NCI-H146 treated with DMSO at 0.1 percent for 48 hours (cell line): ENCODE results near the gene ARID4B.
"Not testable (repeated sequence)": the region's sequence is repeated elsewhere in the genome, so short reads cannot be mapped to it uniquely, and the experiment has no call there.

Experiments
- DNase-seq: peaks from one replicate; lab custom pipeline; 2025; ENCODE audit not compliant: unreplicated experiment; lab: John Stamatoyannopoulos, UW

The ARID4B gene

DNA sequence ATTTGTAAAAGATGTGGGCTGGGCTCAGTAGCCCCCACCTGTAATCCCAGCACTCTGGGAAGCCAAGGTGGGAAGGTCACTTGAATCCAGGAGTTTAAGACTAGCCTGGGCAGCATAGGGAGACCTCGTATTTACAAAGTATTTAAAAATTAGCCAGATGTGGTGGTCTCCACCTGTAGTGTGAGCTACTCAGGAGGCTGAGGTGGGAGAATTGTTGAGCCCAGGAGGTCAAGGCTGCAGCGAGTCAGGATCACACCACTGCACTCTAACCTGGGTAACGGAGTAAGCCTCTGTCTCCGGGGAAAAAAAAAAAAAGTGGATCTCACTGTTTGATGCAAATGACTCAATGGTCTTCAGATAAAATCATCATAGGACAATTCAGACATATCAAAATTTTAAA, 89.4 kb downstream of the ARID4B start:
- no peak for DNase-seq

DNA sequence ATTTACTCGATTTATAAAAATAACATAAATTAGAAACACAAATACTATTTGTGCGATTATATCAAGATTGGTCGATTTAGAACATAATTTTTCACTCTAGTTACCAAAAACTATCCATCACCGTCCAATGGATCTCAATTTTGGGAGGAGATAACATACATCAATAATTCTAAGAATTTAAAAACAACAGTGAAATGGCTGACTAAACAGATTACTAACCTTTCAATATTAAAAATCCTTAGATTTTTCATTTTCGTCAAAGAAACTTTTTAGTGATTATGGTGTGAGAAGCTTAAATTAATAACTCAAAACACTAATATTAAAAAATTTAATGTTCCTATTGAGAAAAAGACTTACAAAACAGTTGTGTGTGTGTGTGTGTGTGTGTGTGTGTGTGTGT, 91.9 kb downstream of the ARID4B start:
- no peak for DNase-seq

DNA sequence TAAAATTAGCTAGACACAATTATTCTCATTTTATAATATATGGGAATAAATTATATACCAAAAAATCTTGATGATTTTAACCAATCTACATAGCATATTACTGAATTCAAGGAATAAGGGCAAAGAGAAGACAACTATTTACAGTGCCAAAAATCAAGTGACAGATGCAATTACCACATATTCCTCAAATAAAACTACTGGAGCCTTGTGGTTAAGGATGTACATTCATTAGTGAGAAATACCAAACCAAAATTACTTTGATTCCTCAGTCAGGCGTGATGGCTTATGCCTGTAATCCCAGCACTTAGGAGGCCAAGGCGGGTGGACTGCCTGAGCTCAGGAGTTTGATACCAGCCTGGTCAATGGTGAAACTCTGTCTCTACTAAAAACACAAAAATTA, 98.1 kb downstream of the ARID4B start:
- no peak for DNase-seq

DNA sequence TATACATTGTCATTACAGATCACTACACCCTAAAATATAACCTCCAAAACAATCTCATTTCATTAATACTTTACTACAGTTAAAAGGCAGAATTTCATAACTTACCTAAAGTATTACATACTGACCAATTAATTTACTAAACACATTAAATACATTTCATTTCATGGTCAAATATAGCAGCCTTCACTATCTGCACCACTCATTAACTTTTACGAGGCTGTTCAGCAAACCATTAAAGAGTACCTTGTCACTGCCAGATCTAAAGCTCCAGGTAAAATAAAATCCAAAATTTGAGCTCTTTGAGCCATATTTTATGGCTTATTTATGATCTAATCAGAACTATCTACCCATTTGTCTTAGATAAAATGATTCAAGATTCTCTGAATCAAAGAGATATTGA, 100.6 kb downstream of the ARID4B start:
- no peak for DNase-seq

DNA sequence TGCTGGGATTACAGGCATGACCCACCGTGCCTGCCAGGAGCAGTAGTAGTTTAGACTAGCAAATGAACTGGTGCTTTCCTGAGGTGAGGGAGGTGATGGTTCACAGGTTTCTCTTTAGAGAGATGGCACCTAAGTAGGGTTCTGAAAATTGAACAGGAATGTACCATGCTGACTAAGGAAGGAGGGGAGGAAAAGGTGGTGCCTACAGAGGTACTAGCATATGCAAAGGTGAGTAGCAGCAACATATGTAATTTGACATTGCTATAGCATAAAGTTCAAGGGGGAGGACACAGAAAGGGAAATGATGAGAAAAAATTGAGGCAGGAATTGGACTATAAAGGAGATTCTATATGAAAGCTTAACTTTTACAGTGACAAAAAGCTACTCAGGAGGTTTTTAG, 101.0 kb downstream of the ARID4B start:
- DNase-seq: no peak

DNA sequence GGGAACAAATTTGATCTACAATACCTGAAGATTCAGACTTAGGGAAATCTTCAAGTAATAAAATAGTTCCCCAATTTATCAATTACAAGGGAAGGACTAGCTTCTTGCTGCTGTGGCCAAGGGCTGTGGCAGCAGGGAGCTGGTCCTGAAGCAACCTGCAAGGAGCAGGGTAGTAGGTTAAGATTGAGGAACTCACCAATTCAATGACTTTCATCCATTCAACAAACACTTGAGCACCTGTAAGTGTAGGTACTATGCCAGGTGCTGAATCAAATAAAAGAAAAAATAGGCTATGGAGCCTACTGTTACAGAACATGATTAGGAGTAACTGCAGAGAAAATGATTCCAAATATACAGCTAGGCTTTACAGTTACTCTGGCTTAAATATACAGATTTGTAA, 102.7 kb downstream of the ARID4B start:
- DNase-seq: no peak

DNA sequence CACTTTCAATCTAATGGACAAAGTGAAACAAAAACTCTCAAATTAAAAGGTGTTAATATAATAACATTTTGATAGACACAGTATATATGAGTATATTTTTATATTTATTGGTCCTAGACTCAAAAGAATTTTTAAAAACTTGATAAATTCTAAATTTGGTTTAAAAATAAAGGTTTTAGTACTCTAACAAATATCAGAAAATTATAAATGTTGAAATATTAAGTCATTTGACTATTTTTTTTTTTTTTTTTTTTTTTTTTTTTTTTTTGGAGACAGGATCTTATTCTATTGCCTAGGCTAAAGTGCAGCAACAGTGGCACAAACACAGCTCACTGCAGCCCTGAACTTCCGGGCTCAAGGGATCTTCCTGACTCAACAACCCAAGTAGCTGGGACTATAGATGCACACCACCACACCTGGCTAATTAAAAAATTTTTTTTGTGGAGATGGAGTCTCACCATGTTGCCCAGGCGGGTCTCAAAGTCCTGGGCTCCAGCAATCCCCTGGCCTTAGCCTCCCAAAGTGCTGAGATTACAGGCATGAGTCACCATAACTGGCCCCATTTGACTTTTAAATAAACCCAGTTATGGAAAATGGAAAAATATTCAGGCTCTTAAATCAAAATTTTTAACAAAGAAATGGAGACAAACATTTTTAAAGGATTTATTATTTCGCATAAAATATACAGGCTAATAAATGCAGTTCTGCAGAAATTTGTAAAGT, 106.2 kb downstream of the ARID4B start:
- DNase-seq: no peak

DNA sequence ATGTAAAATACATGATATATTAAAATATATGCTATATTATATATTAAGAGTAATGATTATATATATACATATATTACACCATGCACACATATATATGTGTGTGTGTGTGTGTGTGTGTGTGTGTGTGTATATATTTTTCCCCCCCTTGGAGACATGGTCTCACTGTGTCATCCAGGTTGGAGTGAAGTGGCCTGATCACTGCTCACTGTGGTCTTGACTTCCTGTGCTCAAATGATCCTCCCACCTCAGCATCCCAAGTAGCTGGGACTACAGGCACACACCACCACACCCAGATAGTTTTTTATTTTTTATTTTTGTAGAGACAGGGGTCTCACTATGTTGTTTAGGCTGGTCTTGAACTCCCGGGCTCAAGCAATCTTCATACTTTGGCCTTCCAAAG, 112.5 kb downstream of the ARID4B start:
- DNase-seq: no peak

DNA sequence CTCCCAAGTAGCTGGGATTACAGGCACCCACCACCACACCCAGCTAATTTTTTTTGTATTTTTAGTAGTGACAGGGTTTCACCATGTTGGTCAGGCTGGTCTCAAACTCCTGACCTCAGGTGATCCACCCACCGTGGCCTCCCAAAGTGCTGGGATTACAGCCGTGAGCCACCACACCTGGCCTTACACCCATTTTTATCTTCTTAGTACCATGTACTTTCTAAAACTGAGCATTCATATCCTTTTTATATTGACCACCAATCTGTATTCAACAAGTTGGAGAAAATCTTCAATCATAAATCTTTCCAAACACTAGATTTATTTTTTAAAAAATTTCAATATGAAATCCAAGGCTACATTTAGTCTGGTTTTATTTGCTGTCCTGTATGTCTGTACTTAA, 113.0 kb downstream of the ARID4B start:
- DNase-seq: not testable (repeated sequence)

DNA sequence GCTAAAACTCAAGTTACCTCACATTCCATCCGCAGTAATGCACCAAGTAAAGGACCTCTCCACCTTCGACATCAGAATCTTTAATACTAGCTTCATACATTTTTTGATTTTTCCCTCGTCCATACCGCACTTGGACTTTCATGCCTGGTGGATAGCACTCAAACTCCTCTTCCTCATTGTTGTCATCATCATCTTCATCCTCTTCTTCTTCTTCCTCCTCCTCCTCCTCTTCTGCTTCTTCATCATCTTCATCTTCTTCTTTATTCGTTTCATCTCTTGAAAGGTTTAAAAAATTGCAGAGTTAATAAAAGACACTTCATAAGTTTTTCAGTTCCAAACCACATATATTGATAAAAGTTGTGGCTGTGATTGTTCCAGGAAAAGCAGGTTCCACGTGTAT, 114.2 kb downstream of the ARID4B start:
- DNase-seq: no peak

DNA sequence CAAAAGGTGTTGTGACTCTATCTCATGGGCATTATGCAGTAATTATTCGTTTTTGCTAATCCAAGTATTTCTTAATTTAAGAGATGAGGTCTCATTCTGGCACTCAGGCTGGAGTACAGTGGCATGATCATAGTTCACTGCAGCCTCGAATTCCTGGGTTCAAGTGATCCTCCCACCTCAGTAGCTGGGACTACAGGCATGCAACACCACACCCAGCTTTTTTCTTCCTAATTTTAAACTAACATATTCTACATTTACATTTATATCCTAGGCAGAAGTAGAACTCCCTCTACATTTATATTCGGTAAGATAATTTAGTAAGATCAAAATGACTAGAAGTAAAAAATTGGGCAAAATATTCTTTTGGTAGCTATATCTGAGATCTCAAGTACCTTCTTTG, 116.5 kb downstream of the ARID4B start:
- DNase-seq: no peak

DNA sequence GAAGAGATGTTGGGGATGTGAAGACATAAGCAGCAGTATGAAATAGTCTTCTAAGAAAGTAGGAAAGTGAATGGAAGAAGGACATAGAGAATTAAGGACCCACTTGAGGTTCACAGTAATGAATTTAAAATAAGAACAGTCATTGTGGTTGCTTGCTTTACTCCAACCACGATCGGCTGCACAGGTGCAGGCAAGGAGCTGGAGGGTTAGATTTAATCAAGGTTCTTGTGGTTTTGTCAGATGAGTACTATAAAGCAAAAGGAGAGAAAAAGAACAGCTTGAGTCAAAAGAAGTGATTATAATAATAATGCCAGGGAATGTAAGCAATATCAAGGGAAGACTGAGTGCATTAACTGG, 120.8 kb downstream of the ARID4B start:
- no peak for DNase-seq

DNA sequence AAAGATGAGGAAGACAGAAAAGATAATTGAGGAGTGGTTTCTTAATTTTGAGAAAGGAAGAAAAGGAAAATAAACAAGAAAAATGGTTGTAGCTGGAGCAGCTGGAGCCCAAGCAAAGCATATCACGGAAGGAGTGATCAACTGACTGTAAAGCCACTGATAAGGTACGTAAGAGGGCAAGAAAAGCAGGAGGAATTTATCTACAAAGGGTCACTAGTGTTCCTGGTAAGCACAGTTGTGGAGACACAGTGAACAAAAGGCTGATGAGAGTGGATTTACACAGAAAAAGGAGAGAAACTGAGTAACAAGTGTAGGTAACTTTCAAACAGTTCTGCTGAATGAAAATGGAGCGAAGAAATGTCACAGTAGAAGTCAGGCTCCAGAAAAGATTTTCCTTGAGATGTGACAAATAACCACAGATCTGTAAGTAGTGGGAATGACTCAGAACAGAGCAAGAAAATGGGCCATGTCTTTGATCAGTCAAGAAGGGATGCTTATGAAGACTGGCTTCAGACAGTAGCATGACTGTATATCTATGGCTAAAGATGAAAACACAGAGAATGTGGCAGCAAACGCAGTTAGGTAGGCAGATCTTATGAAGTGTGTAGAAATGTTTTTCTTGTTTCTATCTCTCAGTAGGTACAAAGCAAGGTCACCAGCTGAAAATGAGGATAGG, 121.3 kb downstream of the ARID4B start:
- DNase-seq: no peak

DNA sequence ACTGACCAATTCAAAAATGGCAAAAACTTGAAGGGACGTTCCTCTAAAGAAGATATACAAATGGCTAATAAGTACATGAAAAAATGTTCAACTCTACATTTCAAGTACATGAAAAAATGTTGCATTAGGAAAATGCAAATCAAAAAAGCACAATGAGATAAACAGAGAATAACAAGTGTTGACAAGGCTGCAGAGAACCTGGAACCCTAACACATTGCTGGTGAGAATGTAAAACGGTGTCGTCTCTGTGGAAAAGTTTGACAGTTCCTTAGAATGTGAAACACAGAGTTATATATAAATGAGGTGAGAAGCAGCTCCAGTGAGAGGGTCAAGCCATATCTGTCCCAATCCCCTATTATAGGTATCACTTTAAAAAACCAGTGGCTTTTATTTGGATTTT, 122.3 kb downstream of the ARID4B start:
- no peak for DNase-seq

DNA sequence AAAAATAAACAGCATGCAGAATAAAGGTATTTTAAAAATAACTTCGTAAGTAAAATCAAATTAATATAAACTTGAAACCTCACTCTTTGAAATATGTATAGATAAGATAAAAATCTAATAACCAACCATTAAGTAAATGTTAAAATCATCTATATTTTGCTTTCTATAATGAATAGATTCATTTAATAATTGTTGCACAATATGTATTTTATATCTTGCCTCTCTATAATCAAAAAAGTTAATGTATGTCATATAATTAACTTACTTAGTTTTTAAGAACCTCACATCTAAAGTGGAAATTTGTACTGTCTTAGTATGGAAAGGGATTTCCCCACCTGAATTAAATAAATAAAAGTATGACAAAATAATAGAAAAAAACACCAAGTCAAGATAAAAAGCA, 124.6 kb downstream of the ARID4B start:
- no peak for DNase-seq

DNA sequence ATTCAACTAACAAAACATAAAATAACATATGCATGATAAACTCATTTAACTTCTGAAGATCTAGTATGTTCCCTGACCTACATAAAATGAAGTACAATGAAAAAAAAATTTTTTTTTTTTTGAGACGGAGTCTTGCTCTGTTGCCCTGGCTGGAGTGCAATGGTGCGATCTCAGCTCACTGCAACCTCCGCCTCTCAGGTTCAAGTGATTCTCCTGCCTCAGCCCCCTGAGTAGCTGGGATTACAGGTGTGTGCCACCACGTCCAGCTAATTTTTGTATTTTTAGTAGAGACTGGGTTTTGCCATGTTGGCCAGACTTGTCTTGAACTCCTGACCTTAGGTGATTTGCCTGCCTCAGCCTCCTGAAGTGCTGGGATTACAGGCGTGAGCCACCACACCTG, 125.5 kb downstream of the ARID4B start:
- not testable (repeated sequence) for DNase-seq

DNA sequence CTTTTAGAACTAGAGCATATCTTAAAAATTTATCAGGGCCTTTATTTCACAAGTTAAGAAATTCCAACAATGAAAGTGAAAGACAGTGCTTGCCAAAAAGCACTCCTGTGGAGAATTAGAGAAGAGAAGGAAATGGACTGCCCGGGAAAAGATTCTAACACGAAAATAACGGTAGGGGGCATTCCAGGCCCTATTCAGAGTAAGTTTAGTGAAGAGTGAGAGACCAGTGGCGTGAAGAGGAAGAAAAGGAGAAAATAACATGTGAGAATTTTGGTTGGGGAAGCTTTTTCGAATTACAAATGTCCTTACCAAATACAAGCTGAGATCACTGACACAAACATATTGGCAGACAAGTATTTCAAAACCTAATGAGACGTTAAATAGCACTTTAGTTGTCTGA, 128.5 kb downstream of the ARID4B start:
- no peak for DNase-seq

DNA sequence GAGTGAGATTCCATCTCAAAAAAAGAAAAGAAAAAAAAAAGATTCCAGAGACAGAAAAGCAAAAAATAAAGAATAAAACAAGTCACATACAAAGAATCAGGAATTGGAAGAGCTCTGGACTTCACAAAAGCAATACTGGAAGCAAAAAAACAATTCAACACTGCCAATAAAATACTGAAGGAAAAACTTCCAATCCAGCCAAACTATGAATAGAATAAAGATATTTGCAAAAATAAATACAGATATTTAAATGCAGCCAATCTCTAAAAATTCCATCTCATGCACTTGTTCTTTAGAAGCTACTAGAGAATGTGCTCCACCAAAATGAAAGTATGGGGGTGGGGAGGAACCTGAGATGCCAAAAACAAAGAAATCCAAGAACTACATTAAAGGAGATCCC, 137.5 kb downstream of the ARID4B start:
- DNase-seq: no peak

DNA sequence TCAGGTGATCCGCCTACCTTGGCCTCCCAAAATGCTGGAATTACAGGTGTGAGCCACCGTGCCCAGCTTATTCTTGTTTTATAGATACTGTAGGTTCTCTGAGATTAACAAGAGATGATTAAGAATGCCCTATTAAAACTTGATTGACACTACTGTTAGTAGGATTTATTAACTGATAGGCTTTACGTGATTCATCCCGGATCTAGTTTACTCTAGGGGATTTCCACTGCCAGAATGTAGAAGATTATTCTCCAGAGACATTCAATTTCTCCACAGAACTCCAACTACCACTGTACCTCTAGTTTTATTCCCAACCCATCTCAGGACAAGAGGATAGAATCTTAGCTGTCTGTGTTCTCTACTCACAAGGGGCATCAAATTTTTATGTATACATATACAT, 140.7 kb downstream of the ARID4B start:
- DNase-seq: no peak

DNA sequence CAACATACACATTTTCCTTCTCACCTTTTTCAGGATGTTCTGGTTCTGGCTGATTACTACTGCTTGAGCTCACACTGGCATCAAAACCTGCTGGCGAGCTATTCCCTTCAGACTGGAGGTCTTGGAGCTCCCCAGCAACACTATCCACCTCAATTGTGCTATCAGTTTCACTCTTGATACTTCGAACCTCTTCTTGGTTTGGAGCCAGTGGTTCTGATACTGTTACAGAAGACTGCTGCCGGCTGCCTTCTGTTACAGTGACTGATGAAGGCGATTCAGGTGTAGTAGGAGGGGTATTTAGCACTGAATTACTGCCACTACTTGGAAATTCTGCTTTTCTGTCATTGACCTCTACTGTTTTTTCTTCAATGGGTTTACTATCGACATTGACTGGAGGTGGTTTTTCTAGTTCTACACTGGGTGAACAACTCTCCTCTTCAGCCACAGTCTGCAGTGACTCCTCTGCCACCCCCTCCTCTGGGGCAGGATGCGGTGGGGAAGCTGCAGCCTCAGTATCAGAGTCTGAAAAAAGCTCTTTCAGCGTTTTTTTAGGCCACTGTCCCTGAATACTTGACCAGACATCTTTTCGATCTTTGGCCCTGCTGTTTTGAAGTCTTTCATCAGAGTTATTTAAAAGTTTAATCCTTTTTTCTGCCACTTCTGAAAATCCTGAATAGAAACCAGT, 146.3 kb downstream of the ARID4B start:
- DNase-seq: no peak

DNA sequence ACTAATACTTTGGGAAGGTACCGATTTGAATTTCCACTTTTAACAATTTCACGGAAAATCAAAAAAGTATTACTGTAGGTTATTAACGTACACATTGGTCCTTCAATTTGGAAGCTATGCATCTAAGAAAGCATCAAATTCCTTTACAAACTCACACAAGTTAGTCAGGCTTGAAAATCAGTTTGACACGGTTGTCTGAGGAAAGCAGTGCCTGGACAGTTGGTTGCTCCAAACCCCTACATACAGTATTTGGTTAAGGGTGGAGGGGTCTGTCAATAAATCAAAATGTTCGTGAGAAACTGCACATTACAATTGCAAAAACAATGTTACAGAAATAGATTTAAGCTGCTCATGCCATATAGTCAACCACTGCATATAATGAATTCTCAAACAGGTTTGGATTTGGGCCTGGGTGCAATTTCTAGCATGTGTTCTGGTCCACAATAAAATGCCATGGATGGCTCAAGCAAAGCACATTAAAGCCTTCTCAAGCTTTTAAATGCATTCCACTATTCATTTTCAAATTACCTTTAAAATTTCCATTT, 147.0 kb downstream of the ARID4B start:
- DNase-seq: no peak

DNA sequence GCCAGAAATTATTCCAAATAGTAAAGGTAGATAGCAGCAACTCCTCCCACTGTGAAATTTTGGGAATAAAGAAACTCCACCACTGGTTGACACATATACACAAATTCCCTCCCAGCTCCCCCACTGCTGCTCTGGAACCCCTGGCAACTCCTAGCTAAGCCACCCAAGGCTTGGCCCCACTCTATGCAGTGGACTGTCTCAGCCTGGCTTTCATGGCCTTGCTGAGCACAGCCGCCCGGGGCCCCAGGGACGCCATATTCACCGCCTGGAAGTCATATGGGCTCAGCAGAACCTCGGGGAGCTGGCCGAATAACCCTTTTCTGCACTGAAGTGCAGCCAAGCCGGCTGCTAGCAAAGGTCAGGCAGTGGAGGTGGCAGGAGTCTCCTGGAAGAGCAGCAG, 151.5 kb downstream of the ARID4B start:
- no peak for DNase-seq
